Raji (cell line): ENCODE results near the gene ZNF648.

Experiments used
- POLR2A ChIP-seq: IDR thresholded peaks from 2 replicates; pipeline ENCODE4 v1.6.1; 2011; ENCODE audit warnings: low read depth, low read length, control low read depth; ENCODE audit not compliant: insufficient read depth

ZNF648 gene

GRCh38 chr1:182084487-182085316 lies 23.2 kb upstream of the ZNF648 start:
- TF ChIP-seq POLR2A = no peak

GRCh38 chr1:182083851-182084486 lies 22.5 kb upstream of the ZNF648 start:
- TF ChIP-seq POLR2A = no peak

GRCh38 chr1:182080955-182081582 lies 19.6 kb upstream of the ZNF648 start:
- TF ChIP-seq POLR2A = no peak

GRCh38 chr1:182080040-182080439 lies 18.5 kb upstream of the ZNF648 start:
- no peak for TF ChIP-seq POLR2A

- TF ChIP-seq POLR2A = no peak
Observed at GRCh38 chr1:182071924-182072323, 10.4 kb upstream of the ZNF648 start.

- TF ChIP-seq POLR2A = no peak
Observed at GRCh38 chr1:182069028-182069466, 7.5 kb upstream of the ZNF648 start.

GRCh38 chr1:182066934-182067333 lies 5.4 kb upstream of the ZNF648 start:
- TF ChIP-seq POLR2A = no peak

- no peak for TF ChIP-seq POLR2A
Observed at GRCh38 chr1:182065126-182065845, 3.8 kb upstream of the ZNF648 start.

- TF ChIP-seq POLR2A = no peak
Observed at GRCh38 chr1:182064611-182065010, 3.1 kb upstream of the ZNF648 start.

- TF ChIP-seq POLR2A = no peak
Observed at GRCh38 chr1:182062223-182062622, 711 bp upstream of the ZNF648 start.

- no peak for TF ChIP-seq POLR2A
Observed at GRCh38 chr1:182060877-182061276, 635 bp downstream of the ZNF648 start.

- no peak for TF ChIP-seq POLR2A
Observed at GRCh38 chr1:182059936-182060335, 1.6 kb downstream of the ZNF648 start.

- no peak for TF ChIP-seq POLR2A
Observed at GRCh38 chr1:182056601-182057366, 4.7 kb downstream of the ZNF648 start.

- TF ChIP-seq POLR2A = no peak
Observed at GRCh38 chr1:182054698-182055326, 6.7 kb downstream of the ZNF648 start.
